Kidney (tissue), 14 donors: ENCODE data around the gene RGL1. TPM values are rescaled to one million over a fixed set of nuclear protein-coding genes. Genes with fewer than 3 reads are reported as not detected.

ENCODE experiments used
- DNase-seq, 5 donors: peaks; one replicate each; pipeline ENCODE4 v3.0.0-alpha.2; 2013 to 2020
- FAIRE-seq: peaks from 2 replicates; lab custom pipeline; 2012; peaks lifted over from hg19 to GRCh38; lab: Jason Lieb, UNC
- H3K27ac ChIP-seq, 2 donors: one replicate each; pipeline ENCODE4 v1.7.0; 2013; ENCODE audit warnings: low read depth in 2 of 2, low read length in 2 of 2, inconsistent platforms in 1 of 2
- H3K27me3 ChIP-seq: one replicate; pipeline ENCODE4 v1.7.1; 2013; ENCODE audit warnings: low read length, inconsistent platforms; ENCODE audit not compliant: control insufficient read depth, insufficient read depth
- H3K36me3 ChIP-seq, 3 donors: one replicate each; pipeline versions ENCODE4 v1.7.0 to v1.7.1; 2013; ENCODE audit warnings: low read length in 3 of 3, control low read depth in 1 of 3, inconsistent platforms in 1 of 3; ENCODE audit not compliant: insufficient read depth in 3 of 3, control insufficient read depth in 2 of 3
- H3K4me1 ChIP-seq, 3 donors: one replicate each; pipeline versions ENCODE4 v1.7.0 to v1.7.1; 2013; ENCODE audit warnings: low read length in 3 of 3, inconsistent platforms in 1 of 3, low read depth in 1 of 3; ENCODE audit not compliant: control insufficient read depth in 2 of 3, insufficient read depth in 2 of 3
- H3K4me3 ChIP-seq, 3 donors: one replicate each; pipeline versions ENCODE4 v1.7.0 to v1.8.1; 2013; ENCODE audit warnings: low read length in 3 of 3, control low read depth in 1 of 3, inconsistent platforms in 1 of 3
- H3K9ac ChIP-seq, 3 donors: one replicate each; pipeline versions ENCODE4 v1.7.0 to v1.7.1; 2013; ENCODE audit warnings: low read length in 3 of 3, control low read depth in 1 of 3, inconsistent platforms in 1 of 3
- H3K9me3 ChIP-seq, 3 donors: one replicate each; pipeline versions ENCODE4 v1.7.0 to v1.7.1; 2013; ENCODE audit warnings: low read length in 3 of 3, control low read depth in 1 of 3, inconsistent platforms in 1 of 3; ENCODE audit not compliant: control insufficient read depth in 2 of 3, insufficient read depth in 1 of 3
- intact Hi-C: fragments of 100-400 bp; cut with DNase I; formaldehyde crosslinking; loops from one replicate; pipeline ENCODE4 v1.11.1; 2022
- polyA plus RNA-seq: library from polyadenylated mRNA; stranded (reverse); fragments of 350-450 nt; fragmentation: Illumina TruSeq; extraction: RNeasy Lipid Tissue Mini Kit (QIAGEN cat#74804); gene quantifications from one replicate; pipeline ENCODE4 v1.2.3, GENCODE V29; 2014; ENCODE audit warnings: low read depth, low replicate concordance; ENCODE audit not compliant: insufficient read depth
- total RNA-seq: library from RNA; stranded (reverse); fragmentation: NEBNext Ultra II Directional; extraction: Animal tissue kit (Norgen Biotek cat#: 25700); gene quantifications from one replicate; pipeline ENCODE4 v1.2.1, GENCODE V29; 2021
- TF ChIP-seq, protein P1 (sequence below): IDR thresholded peaks from 3 replicates; pipeline ENCODE4 v1.5.1; 2012; ENCODE audit warnings: mild to moderate bottlenecking, moderate library complexity, borderline replicate concordance; ENCODE audit not compliant: insufficient read depth; ENCODE audit errors: extremely low read depth
- donor health status: control.
- donor health status: control.
- donor health status: control.
- donor health status: control.
- donor health status: control.
- donor health status: DM: yes; HTN: yes; CAD: no.
- donor health status: Normal renal cell carcinoma (clear cell type).

RGL1 gene
- total and polyA plus RNA-seq, 2 donors from 2014 or later, result 17.3 to 30.7 TPM

DNA sequence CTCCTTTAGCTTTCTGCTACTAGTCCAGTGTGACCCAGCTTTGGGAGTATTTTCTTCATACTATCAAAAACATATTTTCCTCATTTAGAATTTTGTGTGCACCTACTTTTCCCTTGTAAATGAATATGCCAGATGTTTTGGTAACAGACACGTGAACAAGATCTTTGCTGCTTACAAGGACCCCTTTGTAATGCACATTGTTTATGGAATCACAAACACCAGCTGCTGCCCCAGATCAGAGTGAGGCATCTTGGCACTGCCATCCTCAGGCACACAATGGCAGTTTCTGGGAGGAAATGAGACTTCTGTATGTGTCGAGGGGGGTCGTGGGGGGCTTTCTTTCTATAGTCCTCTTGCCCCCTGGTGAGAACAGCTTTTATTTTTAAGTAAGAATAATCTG lies 115.7 kb downstream of the RGL1 start:
- H3K36me3 ChIP-seq, result peaks cover 6 to 48% (median 42%) of the 10 kb centered on the region in 3 donors
- H3K4me3 ChIP-seq, result no peak overlapping the region
- no peaks in the 10 kb centered on the region for H3K27me3 ChIP-seq
- no peak for DNase-seq
- FAIRE-seq, result no peak
- no peak overlapping the region for H3K27ac ChIP-seq
- intact Hi-C loops, result no loop called here
- no peaks in the 10 kb centered on the region for H3K9me3 ChIP-seq
- no peak overlapping the region for H3K9ac ChIP-seq
- TF ChIP-seq, protein P1, sequence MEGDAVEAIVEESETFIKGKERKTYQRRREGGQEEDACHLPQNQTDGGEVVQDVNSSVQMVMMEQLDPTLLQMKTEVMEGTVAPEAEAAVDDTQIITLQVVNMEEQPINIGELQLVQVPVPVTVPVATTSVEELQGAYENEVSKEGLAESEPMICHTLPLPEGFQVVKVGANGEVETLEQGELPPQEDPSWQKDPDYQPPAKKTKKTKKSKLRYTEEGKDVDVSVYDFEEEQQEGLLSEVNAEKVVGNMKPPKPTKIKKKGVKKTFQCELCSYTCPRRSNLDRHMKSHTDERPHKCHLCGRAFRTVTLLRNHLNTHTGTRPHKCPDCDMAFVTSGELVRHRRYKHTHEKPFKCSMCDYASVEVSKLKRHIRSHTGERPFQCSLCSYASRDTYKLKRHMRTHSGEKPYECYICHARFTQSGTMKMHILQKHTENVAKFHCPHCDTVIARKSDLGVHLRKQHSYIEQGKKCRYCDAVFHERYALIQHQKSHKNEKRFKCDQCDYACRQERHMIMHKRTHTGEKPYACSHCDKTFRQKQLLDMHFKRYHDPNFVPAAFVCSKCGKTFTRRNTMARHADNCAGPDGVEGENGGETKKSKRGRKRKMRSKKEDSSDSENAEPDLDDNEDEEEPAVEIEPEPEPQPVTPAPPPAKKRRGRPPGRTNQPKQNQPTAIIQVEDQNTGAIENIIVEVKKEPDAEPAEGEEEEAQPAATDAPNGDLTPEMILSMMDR, result no peak
- no peaks in the 10 kb centered on the region for H3K4me1 ChIP-seq

DNA sequence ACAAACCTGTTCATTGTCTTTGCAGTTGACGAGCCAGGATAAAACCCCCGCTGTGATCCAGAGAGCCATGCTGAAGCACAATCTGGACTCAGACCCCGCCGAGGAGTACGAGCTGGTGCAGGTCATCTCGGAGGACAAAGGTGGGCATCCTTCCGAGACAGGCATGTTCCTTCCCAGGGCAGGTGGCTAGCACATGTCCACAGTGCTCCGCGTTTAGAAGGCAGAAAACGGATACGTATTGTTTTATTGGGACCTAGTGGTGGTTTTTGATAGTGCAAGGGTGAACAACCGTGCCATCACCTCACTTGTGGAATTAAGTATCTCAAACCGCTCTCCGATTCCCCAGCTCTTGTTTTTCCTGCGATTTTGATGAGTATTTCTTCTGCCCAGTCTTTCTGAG lies 117.3 kb downstream of the RGL1 start:
- TF ChIP-seq, protein P1, result no peak
- Histone ChIP-seq H3K4me3 (no peak overlapping the region), H3K27ac (no peak overlapping the region), H3K9ac (no peak overlapping the region), H3K9me3 (no peaks in the 10 kb centered on the region), H3K27me3 (no peaks in the 10 kb centered on the region), H3K4me1 (no peaks in the 10 kb centered on the region), H3K36me3 (peaks cover 7 to 54% (median 45%) of the 10 kb centered on the region in 3 donors)
- DNase-seq (no peak), FAIRE-seq (no peak)
- intact Hi-C loops, result no loop called here

DNA sequence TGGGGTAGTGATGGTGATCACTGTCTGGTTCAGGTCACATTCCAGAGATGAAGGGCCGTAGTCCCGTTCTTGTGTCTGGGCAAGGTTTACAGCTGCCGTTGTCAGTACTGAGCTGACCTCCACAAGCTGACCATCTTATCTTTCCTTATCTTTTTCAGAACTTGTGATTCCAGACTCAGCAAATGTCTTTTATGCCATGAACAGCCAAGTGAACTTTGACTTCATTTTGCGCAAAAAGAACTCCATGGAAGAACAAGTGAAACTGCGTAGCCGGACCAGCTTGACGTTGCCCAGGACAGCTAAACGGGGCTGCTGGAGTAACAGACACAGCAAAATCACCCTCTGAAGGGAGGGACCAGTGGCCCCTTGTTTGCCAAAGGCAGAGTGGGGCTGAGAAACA lies 121.0 kb downstream of the RGL1 start:
- Histone ChIP-seq H3K27me3 (no peaks in the 10 kb centered on the region), H3K4me3 (no peak overlapping the region), H3K9ac (no peak overlapping the region), H3K36me3 (peaks cover 8 to 47% (median 25%) of the 10 kb centered on the region in 3 donors), H3K9me3 (no peaks in the 10 kb centered on the region), H3K27ac (no peak overlapping the region), H3K4me1 (no peaks in the 10 kb centered on the region)
- DNase-seq (no peak), FAIRE-seq (no peak)
- intact Hi-C loops, result no loop called here
- TF ChIP-seq, protein P1, result no peak

DNA sequence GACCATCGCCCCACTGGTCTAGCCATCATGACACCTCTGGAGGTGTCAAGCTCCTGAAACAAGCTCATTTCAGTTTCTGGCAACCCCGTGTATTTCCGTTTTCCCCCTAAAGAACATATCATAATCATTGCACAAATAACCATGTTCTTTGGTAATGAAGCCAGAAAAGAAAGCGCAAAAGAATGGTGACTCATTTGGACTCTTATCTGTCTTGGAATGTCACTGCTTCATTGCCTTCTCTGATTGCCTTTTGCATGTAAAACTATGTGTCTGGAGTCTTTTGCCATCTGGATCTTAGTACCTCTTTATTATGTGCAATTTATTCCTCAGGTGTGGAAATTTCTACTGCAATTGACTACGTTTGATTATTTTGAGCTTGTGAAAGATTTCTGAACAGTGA lies 122.1 kb downstream of the RGL1 start:
- TF ChIP-seq, protein P1, result no peak
- H3K4me3 ChIP-seq, result no peak overlapping the region
- intact Hi-C loops, result no loop called here
- peaks cover 6 to 40% (median 24%) of the 10 kb centered on the region in 3 donors for H3K36me3 ChIP-seq
- no peak for DNase-seq
- H3K27ac ChIP-seq, result no peak overlapping the region
- H3K9ac ChIP-seq, result no peak overlapping the region
- no peaks in the 10 kb centered on the region for H3K9me3 ChIP-seq
- no peak for FAIRE-seq
- H3K4me1 ChIP-seq, result no peaks in the 10 kb centered on the region
- H3K27me3 ChIP-seq, result no peaks in the 10 kb centered on the region
